Endothelial cell of umbilical vein (primary cell): ENCODE data around the gene ASPM. TPM values are rescaled to one million over a fixed set of nuclear protein-coding genes. Genes with fewer than 3 reads are reported as not detected.

Experiments used
- BruUV-seq: library from RNA; stranded (reverse); fragments of 400-500 nt; replicated peaks from 2 replicates; lab custom pipeline; 2021; lab: Mats Ljungman, UMichigan
- CTCF ChIA-PET: fragments of 300-600, 350-600 bp; sonication (Branson Sonifier 250); formaldehyde crosslinking; loops from one replicate; lab custom pipeline; 2021; ENCODE audit warnings: antibody characterized with exemption, inconsistent platforms; lab: Charles Lee
- POLR2A ChIA-PET: fragments of 300-600, 350-600 bp; sonication (Branson Sonifier 250); formaldehyde crosslinking; loops from one replicate; lab custom pipeline; 2021; ENCODE audit warnings: antibody characterized with exemption, inconsistent platforms; lab: Charles Lee
- DNase-seq: peaks from one replicate; pipeline ENCODE4 v3.0.0-alpha.2; 2011; ENCODE audit warnings: low read depth, low spot score
- FAIRE-seq: peaks from 2 replicates; lab custom pipeline; 2011; peaks lifted over from hg19 to GRCh38; lab: Jason Lieb, UNC
- H2AFZ ChIP-seq: 2 replicates; pipeline ENCODE4 v1.6.0; 2012; ENCODE audit warnings: low read depth, low read length, control low read depth, inconsistent platforms
- H3K27ac ChIP-seq: 2 replicates; pipeline ENCODE4 v1.5.1; 2011; ENCODE audit warnings: low read depth, mild to moderate bottlenecking, control low read depth, low read length, moderate library complexity; ENCODE audit not compliant: insufficient read depth
- H3K27me3 ChIP-seq, 2 experiments: 2 replicates each; pipeline versions ENCODE4 v1.6.0 to v1.6.1; 2011; ENCODE audit warnings: low read length in 2 of 2, mixed read lengths in 1 of 2; ENCODE audit not compliant: control insufficient read depth in 2 of 2, insufficient read depth in 2 of 2
- H3K36me3 ChIP-seq, 2 experiments: 2 replicates in 1 of 2; 3 replicates in 1 of 2; pipeline ENCODE4 v1.5.1; 2011; ENCODE audit warnings: low read length in 2 of 2, mild to moderate bottlenecking in 1 of 2, moderate library complexity in 1 of 2; ENCODE audit not compliant: control insufficient read depth in 2 of 2, insufficient read depth in 2 of 2; ENCODE audit errors: extremely low read depth in 1 of 2
- H3K4me1 ChIP-seq: 3 replicates; pipeline ENCODE4 v1.5.1; 2011; ENCODE audit warnings: mild to moderate bottlenecking, low read length; ENCODE audit not compliant: control insufficient read depth, insufficient read depth; ENCODE audit errors: extremely low read depth
- H3K4me2 ChIP-seq: 2 replicates; pipeline ENCODE4 v1.6.1; 2011; ENCODE audit warnings: low read length, control low read depth, mixed read lengths; ENCODE audit not compliant: insufficient read depth
- H3K4me3 ChIP-seq, 3 experiments: fragments of 200-600 bp in 1 of 3; sonication (generic), shearing (Covaris generic) in 1 of 3; replicated peaks in 1 of 3; 2 replicates each; pipeline ENCODE4 v1.5.1; 2011 to 2016; ENCODE audit warnings: control low read depth in 3 of 3, low read length in 3 of 3, mild to moderate bottlenecking in 2 of 3, inconsistent platforms in 1 of 3, low read depth in 1 of 3, moderate library complexity in 1 of 3; ENCODE audit not compliant: insufficient read depth in 1 of 3
- H3K79me2 ChIP-seq: 2 replicates; pipeline ENCODE4 v1.6.0; 2012; ENCODE audit warnings: low read length, inconsistent platforms; ENCODE audit not compliant: control insufficient read depth, insufficient read depth
- H3K9ac ChIP-seq: replicated peaks from 2 replicates; pipeline ENCODE3; 2011; ENCODE audit warnings: low read length, control low read depth; ENCODE audit not compliant: insufficient read depth; ENCODE audit errors: extremely low read depth
- H3K9me1 ChIP-seq: replicated peaks from 3 replicates; pipeline ENCODE4 v1.6.0; 2011; ENCODE audit warnings: mild to moderate bottlenecking, low read length; ENCODE audit not compliant: control insufficient read depth, insufficient read depth; ENCODE audit errors: extremely low read depth
- H3K9me3 ChIP-seq: replicated peaks from 2 replicates; pipeline ENCODE4 v1.5.1; 2012; ENCODE audit warnings: low read length, inconsistent platforms; ENCODE audit not compliant: control insufficient read depth, insufficient read depth
- H4K20me1 ChIP-seq: replicated peaks from 2 replicates; pipeline ENCODE3; 2011; ENCODE audit warnings: mild to moderate bottlenecking, low read length; ENCODE audit not compliant: control insufficient read depth, insufficient read depth; ENCODE audit errors: extremely low read depth
- EZH2 ChIP-seq: IDR thresholded peaks from 2 replicates; pipeline ENCODE4 v1.6.1; 2012; ENCODE audit warnings: borderline replicate concordance, low read depth, mild to moderate bottlenecking, moderate library complexity, low read length, inconsistent platforms; ENCODE audit not compliant: severe bottlenecking
- FOS ChIP-seq: IDR thresholded peaks from 2 replicates; pipeline ENCODE4 v1.6.1; 2011; ENCODE audit warnings: mild to moderate bottlenecking, low read length, moderate library complexity, borderline replicate concordance; ENCODE audit not compliant: insufficient read depth
- GATA2 ChIP-seq: IDR thresholded peaks from 2 replicates; pipeline ENCODE4 v1.7.0; 2011; ENCODE audit warnings: low read depth, mild to moderate bottlenecking, moderate library complexity, mixed read lengths, low read length; ENCODE audit not compliant: insufficient read length, insufficient read depth
- JUN ChIP-seq: IDR thresholded peaks from 2 replicates; pipeline ENCODE4 v1.6.1; 2011; ENCODE audit warnings: borderline replicate concordance, low read depth; ENCODE audit not compliant: insufficient read length, insufficient read depth
- MYC ChIP-seq: IDR thresholded peaks from one replicate; pipeline ENCODE4 v1.6.1; 2011; ENCODE audit warnings: mild to moderate bottlenecking, low read depth, low read length
- POLR2A ChIP-seq: IDR thresholded peaks from 2 replicates; pipeline ENCODE4 v1.6.1; 2012; ENCODE audit warnings: low read depth, mild to moderate bottlenecking, control low read depth, low read length
- POLR2AphosphoS5 ChIP-seq: IDR thresholded peaks from 2 replicates; pipeline ENCODE4 v1.6.1; 2012; ENCODE audit warnings: low read depth, mild to moderate bottlenecking, control low read depth, low read length, moderate library complexity; ENCODE audit not compliant: insufficient read depth
- dilution Hi-C: fragments of 300-500 bp; cut with MboI; formaldehyde crosslinking; loops from one replicate; pipeline ENCODE4 v1.15.0; 2019; ENCODE audit warnings: low sequenced_read_pairs; ENCODE audit not compliant: extremely low pct_ligation_motif_present
- intact Hi-C: fragments of 100-400 bp; cut with micrococcal nuclease; formaldehyde crosslinking; loops from one replicate; pipeline ENCODE4 v1.10.0; 2022
- polyA plus RNA-seq, 4 experiments: library from polyadenylated mRNA; depleted of rRNA in 3 of 4; stranded (reverse) in 3 of 4; unstranded in 1 of 4; fragments of >200 nt; gene quantifications; 2 replicates each; pipeline versions ENCODE4 v1.2.1 to v1.2.3, GENCODE V29; 2011 to 2012; ENCODE audit warnings: missing spikeins in 1 of 4
- total RNA-seq: library from RNA; stranded (reverse); gene quantifications from 2 replicates; pipeline ENCODE4 v1.2.3, GENCODE V29; 2021
- TF ChIP-seq, protein P1 (sequence below), 2 donors: IDR thresholded peaks; 1 replicate in 1 of 2; 2 replicates in 1 of 2; pipeline ENCODE4 v1.5.1; 2011; ENCODE audit warnings: low read length in 2 of 2, mild to moderate bottlenecking in 2 of 2, moderate library complexity in 2 of 2, control low read depth in 1 of 2, inconsistent platforms in 1 of 2, low read depth in 1 of 2; ENCODE audit not compliant: insufficient read depth in 1 of 2; ENCODE audit errors: extremely low read depth in 1 of 2
- TF ChIP-seq, protein P2 (sequence below): IDR thresholded peaks from 2 replicates; pipeline ENCODE4 v1.6.1; 2011; ENCODE audit not compliant: insufficient read depth, insufficient read length

ASPM gene
- total and polyA plus RNA-seq, 2 donors (not counting 3 experiments of a cell fraction or from before 2014, with no cell fraction given) = 5.3 to 55.1 TPM

DNA sequence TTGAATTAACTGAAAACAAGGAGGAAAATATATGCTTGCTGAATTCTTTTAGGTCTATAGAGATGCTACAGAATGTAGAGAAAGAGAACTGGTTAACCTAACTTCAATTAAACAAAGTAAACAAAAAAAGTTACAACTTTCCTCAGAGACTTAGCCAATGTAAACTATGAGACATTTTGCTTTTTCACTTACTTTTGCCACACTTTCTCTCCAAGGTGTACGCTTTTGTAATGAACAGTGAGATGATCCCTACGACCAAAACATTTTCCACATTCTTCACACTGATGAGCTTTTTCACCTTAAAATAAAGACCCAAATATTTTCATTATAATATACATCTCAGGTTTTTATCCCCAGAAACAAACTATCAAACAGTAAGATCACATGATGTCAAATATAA is 28.3 kb upstream of the ASPM start:
- FAIRE-seq (no peak), DNase-seq (no peak)
- no peaks in the 10 kb centered on the region for H4K20me1 ChIP-seq
- H3K79me2 ChIP-seq = no peaks in the 10 kb centered on the region
- H3K9me1 ChIP-seq = no peaks in the 10 kb centered on the region
- H3K36me3 ChIP-seq = peaks cover 0 to 5% of the 10 kb centered on the region in 2 experiments
- H2AFZ ChIP-seq = no peak overlapping the region
- H3K9ac ChIP-seq = no peak overlapping the region
- ChIA-PET CTCF (no interaction called here), POLR2A (no interaction called here)
- no peak overlapping the region for H3K4me3 ChIP-seq
- H3K27ac ChIP-seq = no peak overlapping the region
- H3K9me3 ChIP-seq = no peaks in the 10 kb centered on the region
- TF ChIP-seq EZH2 (no peak), POLR2AphosphoS5 (no peak), POLR2A (no peak), MYC (no peak), JUN (no peak), GATA2 (no peak), FOS (no peak)
- TF ChIP-seq, protein P1, sequence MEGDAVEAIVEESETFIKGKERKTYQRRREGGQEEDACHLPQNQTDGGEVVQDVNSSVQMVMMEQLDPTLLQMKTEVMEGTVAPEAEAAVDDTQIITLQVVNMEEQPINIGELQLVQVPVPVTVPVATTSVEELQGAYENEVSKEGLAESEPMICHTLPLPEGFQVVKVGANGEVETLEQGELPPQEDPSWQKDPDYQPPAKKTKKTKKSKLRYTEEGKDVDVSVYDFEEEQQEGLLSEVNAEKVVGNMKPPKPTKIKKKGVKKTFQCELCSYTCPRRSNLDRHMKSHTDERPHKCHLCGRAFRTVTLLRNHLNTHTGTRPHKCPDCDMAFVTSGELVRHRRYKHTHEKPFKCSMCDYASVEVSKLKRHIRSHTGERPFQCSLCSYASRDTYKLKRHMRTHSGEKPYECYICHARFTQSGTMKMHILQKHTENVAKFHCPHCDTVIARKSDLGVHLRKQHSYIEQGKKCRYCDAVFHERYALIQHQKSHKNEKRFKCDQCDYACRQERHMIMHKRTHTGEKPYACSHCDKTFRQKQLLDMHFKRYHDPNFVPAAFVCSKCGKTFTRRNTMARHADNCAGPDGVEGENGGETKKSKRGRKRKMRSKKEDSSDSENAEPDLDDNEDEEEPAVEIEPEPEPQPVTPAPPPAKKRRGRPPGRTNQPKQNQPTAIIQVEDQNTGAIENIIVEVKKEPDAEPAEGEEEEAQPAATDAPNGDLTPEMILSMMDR (IDR thresholded peaks at IDR 0.05; ENCODE audit: extremely low read depth in 1 of 2, insufficient read depth in 1 of 2, low read depth in 1 of 2, low read length in 2 of 2) = no peak
- TF ChIP-seq, protein P2, sequence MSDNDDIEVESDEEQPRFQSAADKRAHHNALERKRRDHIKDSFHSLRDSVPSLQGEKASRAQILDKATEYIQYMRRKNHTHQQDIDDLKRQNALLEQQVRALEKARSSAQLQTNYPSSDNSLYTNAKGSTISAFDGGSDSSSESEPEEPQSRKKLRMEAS = no peak
- no TSS peak for BruUV-seq
- peaks cover 6% of the 10 kb centered on the region for H3K4me1 ChIP-seq
- no peaks in the 10 kb centered on the region for H3K27me3 ChIP-seq
- no peak overlapping the region for H3K4me2 ChIP-seq
- dilution Hi-C loops (no loop called here), intact Hi-C loops (loop anchor here (2.0 to 10.0 kb wide), 2 partner anchors 28 to 350 kb away; partner anchors contain the start of gene ASPM)
